Neural progenitor cell (in vitro differentiated cells): Measurements from ENCODE around the gene LTBP2. TPM values are rescaled to one million over a fixed set of nuclear protein-coding genes. Genes with fewer than 3 reads are reported as not detected.

Experiments
- DNase-seq: peaks from one replicate; pipeline ENCODE4 v3.0.0-alpha.2; 2016; ENCODE audit warnings: low spot score
- H2AFZ ChIP-seq: fragments of 200-600 bp; sonication (generic); replicated peaks from 2 replicates; pipeline ENCODE4 v1.6.1; 2016; ENCODE audit warnings: antibody characterized with exemption
- H3F3A ChIP-seq: fragments of 200-600 bp; sonication (generic); 2 replicates; pipeline ENCODE4 v1.6.1; 2016; ENCODE audit warnings: antibody characterized with exemption, low read depth
- H3K27ac ChIP-seq: fragments of 200-600 bp; sonication (generic); 2 replicates; pipeline ENCODE4 v1.5.1; 2016; ENCODE audit warnings: mild to moderate bottlenecking
- H3K27me3 ChIP-seq: fragments of 200-600 bp; sonication (generic); 2 replicates; pipeline ENCODE4 v1.6.1; 2016; ENCODE audit warnings: mild to moderate bottlenecking, moderate library complexity
- H3K36me3 ChIP-seq: fragments of 200-600 bp; sonication (generic); 2 replicates; pipeline ENCODE4 v1.5.1; 2016
- H3K4me1 ChIP-seq: fragments of 200-600 bp; sonication (generic); 2 replicates; pipeline ENCODE4 v1.6.1; 2016; ENCODE audit warnings: mixed run types
- H3K4me2 ChIP-seq: fragments of 200-600 bp; sonication (generic); 2 replicates; pipeline ENCODE4 v1.6.1; 2016
- H3K4me3 ChIP-seq: fragments of 200-600 bp; sonication (generic); 2 replicates; pipeline ENCODE4 v1.5.1; 2016
- H3K79me2 ChIP-seq: fragments of 200-600 bp; sonication (generic); 2 replicates; pipeline ENCODE4 v1.6.1; 2016; ENCODE audit warnings: low read depth
- H3K9ac ChIP-seq: fragments of 200-600 bp; sonication (generic); 2 replicates; pipeline ENCODE4 v1.6.1; 2016
- H3K9me3 ChIP-seq: fragments of 200-600 bp; sonication (generic); 2 replicates; pipeline ENCODE4 v1.5.1; 2016; ENCODE audit warnings: low read depth
- H4K20me1 ChIP-seq: fragments of 200-600 bp; sonication (generic); 2 replicates; pipeline ENCODE4 v1.6.1; 2016; ENCODE audit warnings: low read depth
- H3K27ac Mint-ChIP-seq: 3 replicates; pipeline ENCODE4 v1.8.0; 2021; ENCODE audit warnings: mixed read lengths
- H3K27me3 Mint-ChIP-seq: 2 replicates; pipeline ENCODE4 v1.8.0; 2022; ENCODE audit warnings: low read depth, mild to moderate bottlenecking, inconsistent platforms, moderate library complexity, mixed read lengths; ENCODE audit not compliant: insufficient read depth
- H3K36me3 Mint-ChIP-seq: 3 replicates; pipeline ENCODE4 v1.8.0; 2021; ENCODE audit warnings: mixed read lengths
- H3K4me1 Mint-ChIP-seq: 3 replicates; pipeline ENCODE4 v1.8.0; 2021; ENCODE audit warnings: mixed read lengths
- H3K4me3 Mint-ChIP-seq: 3 replicates; pipeline ENCODE4 v1.8.0; 2021; ENCODE audit warnings: mild to moderate bottlenecking, moderate library complexity, mixed read lengths
- H3K9me3 Mint-ChIP-seq: 3 replicates; pipeline ENCODE4 v1.8.0; 2020; ENCODE audit warnings: mixed read lengths
- CTCF ChIP-seq: fragments of 200-600 bp; sonication (generic); IDR thresholded peaks from 2 replicates; pipeline ENCODE4 v1.5.1; 2017; ENCODE audit warnings: antibody characterized with exemption, mild to moderate bottlenecking
- EZH2 ChIP-seq: fragments of 200-600 bp; sonication (generic); IDR thresholded peaks from 2 replicates; pipeline ENCODE4 v1.6.1; 2017; ENCODE audit warnings: antibody characterized with exemption, mild to moderate bottlenecking, moderate library complexity
- EZH2phosphoT487 ChIP-seq: fragments of 200-600 bp; sonication (generic); IDR thresholded peaks from 2 replicates; pipeline ENCODE4 v1.6.1; 2017; ENCODE audit warnings: antibody characterized with exemption
- total RNA-seq: library from RNA; depleted of rRNA; stranded (reverse); fragments of >200 nt; gene quantifications from 2 replicates; pipeline ENCODE4 v1.2.3, GENCODE V29; 2015; ENCODE audit warnings: low replicate concordance

Gene LTBP2
- total RNA-seq, 1 donor from 2014 or later, result 0.43 TPM

DNA sequence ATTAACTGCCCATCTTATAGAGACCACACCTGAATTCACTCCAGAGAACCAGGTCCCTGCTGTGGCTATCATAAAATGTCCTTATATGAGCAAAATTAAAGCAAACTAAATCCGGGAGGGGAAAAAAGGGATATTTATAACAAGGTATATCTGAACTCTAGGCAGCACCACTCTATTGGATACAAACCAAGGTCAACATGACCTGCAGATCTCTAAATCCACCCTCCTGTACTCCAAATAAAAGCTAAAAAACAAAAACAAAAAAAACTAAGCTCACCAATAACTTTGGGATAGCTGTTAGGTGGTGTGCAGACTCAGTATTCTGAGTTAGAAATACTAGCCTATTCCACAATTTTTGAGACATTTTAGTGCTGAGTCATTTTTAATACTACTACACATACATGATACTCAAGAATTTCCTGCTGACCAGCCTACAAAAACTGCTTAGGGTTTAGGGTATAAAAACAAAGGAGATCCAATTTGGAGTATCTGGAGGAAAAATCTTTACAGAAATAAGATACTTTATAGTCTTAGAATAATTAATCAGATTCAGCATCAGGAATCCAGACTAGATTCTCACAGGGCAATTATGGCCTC, 46.6 kb upstream of the LTBP2 start:
- Mint-ChIP-seq H3K9me3 (no peaks in the 10 kb centered on the region), H3K4me3 (no peak overlapping the region), H3K27me3 (peaks cover 3% of the 10 kb centered on the region), H3K4me1 (no peaks in the 10 kb centered on the region), H3K27ac (no peak overlapping the region), H3K36me3 (peaks cover 6% of the 10 kb centered on the region)
- no peaks in the 10 kb centered on the region for H3F3A ChIP-seq
- no peak overlapping the region for H3K9ac ChIP-seq
- H3K9me3 ChIP-seq, result no peaks in the 10 kb centered on the region
- no peaks in the 10 kb centered on the region for H3K36me3 ChIP-seq
- TF ChIP-seq EZH2 (no peak), CTCF (no peak), EZH2phosphoT487 (no peak)
- peaks cover 2% of the 10 kb centered on the region for H3K4me1 ChIP-seq
- H3K27me3 ChIP-seq, result no peaks in the 10 kb centered on the region
- DNase-seq, result no peak
- H3K4me3 ChIP-seq, result no peak overlapping the region
- H4K20me1 ChIP-seq, result no peaks in the 10 kb centered on the region
- no peak overlapping the region for H2AFZ ChIP-seq
- no peak overlapping the region for H3K4me2 ChIP-seq
- H3K27ac ChIP-seq, result no peak overlapping the region
- H3K79me2 ChIP-seq, result no peaks in the 10 kb centered on the region

DNA sequence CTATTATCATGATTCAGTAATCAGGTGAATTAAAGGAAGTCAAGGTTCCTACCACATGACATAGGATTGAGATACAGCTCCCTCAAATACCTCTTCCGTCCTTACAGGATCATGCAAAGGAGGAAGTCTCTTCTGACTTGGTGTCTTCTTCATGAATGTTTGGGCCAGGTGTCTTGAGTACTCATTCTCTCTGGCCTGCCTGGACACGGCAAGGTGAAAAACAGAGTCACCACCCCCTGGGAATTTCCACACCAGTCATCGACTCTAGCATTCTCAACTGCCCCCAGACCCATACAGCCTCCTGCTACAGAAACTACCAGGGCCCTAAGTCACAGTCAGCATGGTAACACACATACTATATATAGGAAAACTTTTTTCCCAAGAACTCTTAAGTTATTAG, 44.9 kb upstream of the LTBP2 start:
- Mint-ChIP-seq H3K36me3 (peaks cover 2% of the 10 kb centered on the region), H3K9me3 (no peaks in the 10 kb centered on the region), H3K27ac (no peak overlapping the region), H3K4me3 (no peak overlapping the region), H3K27me3 (peaks cover 3% of the 10 kb centered on the region), H3K4me1 (no peaks in the 10 kb centered on the region)
- Histone ChIP-seq H3K4me1 (peaks cover 4% of the 10 kb centered on the region), H3K4me2 (no peak overlapping the region), H3K27me3 (no peaks in the 10 kb centered on the region), H3K27ac (no peak overlapping the region), H3K9ac (no peak overlapping the region), H2AFZ (no peak overlapping the region), H3F3A (no peaks in the 10 kb centered on the region), H4K20me1 (no peaks in the 10 kb centered on the region), H3K36me3 (no peaks in the 10 kb centered on the region), H3K79me2 (no peaks in the 10 kb centered on the region), H3K4me3 (no peak overlapping the region), H3K9me3 (no peaks in the 10 kb centered on the region)
- no peak for DNase-seq
- TF ChIP-seq EZH2phosphoT487 (no peak), CTCF (no peak), EZH2 (no peak)

DNA sequence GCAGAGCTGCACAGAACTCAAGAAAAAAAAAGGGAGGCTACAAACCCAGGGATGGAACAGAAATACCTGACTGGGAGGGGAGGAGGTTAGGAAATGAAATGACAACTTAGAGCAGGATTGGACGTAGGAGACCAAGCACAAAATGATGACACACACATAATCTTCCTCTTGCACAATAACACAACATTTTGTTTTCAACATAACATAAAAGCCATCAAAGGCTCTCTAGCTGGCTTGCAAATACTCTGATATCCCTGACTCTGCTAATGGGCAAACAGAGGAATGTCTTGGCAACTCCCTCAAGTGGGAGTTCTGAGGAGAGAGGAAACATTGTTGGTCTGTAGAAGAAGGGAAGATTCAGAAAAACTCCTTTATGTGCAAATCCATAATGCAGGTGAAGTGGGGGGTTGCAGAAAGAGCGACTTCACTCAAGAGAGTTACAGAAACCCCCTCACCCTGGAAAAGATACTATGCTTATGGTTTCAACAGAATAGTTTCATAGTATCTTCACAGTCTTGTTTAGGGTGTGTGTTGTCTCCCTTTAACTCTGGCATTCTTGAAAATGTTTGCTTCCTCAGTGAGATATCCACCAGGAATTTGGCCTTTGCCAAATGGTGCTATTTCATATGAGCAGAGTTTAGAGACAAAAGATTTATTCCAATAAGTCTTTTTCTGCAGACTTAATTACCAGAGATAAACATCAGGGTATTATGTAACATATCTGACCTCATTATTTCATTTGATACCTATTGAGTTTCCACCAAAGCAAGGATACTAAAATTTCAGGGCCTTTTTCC, 43.8 kb upstream of the LTBP2 start:
- H4K20me1 ChIP-seq, result no peaks in the 10 kb centered on the region
- H3K4me1 ChIP-seq, result peaks cover 4% of the 10 kb centered on the region
- H3K36me3 Mint-ChIP-seq, result peaks cover 2% of the 10 kb centered on the region
- no peaks in the 10 kb centered on the region for H3K9me3 ChIP-seq
- H3K36me3 ChIP-seq, result no peaks in the 10 kb centered on the region
- H3K27me3 Mint-ChIP-seq, result peaks cover 3% of the 10 kb centered on the region
- H2AFZ ChIP-seq, result no peak overlapping the region
- H3K4me1 Mint-ChIP-seq, result no peaks in the 10 kb centered on the region
- no peak overlapping the region for H3K4me2 ChIP-seq
- TF ChIP-seq EZH2phosphoT487, result no peak
- TF ChIP-seq CTCF, result no peak
- TF ChIP-seq EZH2, result no peak
- no peaks in the 10 kb centered on the region for H3K27me3 ChIP-seq
- no peak overlapping the region for H3K27ac ChIP-seq
- no peak overlapping the region for H3K9ac ChIP-seq
- no peak overlapping the region for H3K4me3 Mint-ChIP-seq
- H3K27ac Mint-ChIP-seq, result no peak overlapping the region
- no peaks in the 10 kb centered on the region for H3K9me3 Mint-ChIP-seq
- no peak overlapping the region for H3K4me3 ChIP-seq
- no peak for DNase-seq
- H3K79me2 ChIP-seq, result no peaks in the 10 kb centered on the region
- no peaks in the 10 kb centered on the region for H3F3A ChIP-seq
